HG03521 (cell line): ENCODE results near the gene ACAA1.
"Not testable (repeated sequence)": the region's sequence is repeated elsewhere in the genome, so short reads cannot be mapped to it uniquely, and the experiment has no call there.

Experiments used
- ATAC-seq: cut with Tn5 transposase; IDR thresholded peaks from one replicate; pipeline ENCODE4 v1.9.1; 2021; ENCODE audit warnings: mild to moderate bottlenecking, moderate library complexity; ENCODE audit not compliant: unreplicated experiment

Gene ACAA1

DNA sequence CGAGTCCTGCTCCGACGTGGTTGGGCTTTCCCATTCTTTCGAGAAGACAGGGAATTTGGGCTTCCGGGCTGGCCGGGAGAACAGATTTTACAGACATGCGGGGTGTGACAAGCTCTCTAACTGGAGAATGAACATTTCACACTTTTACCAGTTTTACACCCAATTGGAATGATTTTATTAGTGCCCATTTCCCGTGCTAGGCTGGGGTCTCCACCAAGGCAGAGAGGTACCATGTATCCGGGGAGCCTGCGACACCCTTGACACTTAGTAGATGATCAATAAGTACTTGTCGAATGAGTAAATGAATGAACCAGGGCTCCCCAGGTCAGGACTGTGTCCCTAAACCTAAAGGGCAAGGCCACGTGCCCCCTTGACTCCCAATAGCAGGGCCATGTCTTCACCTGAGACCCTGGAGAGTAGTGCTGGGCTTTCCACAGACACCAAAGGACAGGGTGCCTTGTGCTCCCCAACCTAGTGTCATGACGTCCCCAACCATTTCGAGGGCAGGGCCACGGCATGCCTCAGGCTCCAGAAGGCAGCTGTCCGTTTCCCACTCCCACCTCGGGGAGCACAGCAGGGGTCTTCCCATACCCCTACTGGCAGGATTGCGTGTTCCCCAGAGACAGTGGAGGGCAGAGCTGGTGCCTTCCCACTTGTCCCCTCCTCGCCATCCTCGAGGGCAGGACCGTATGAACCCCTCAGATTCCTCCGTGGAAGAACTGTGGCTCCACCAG lies 855 bp upstream of the ACAA1 start:
- no peak for ATAC-seq

DNA sequence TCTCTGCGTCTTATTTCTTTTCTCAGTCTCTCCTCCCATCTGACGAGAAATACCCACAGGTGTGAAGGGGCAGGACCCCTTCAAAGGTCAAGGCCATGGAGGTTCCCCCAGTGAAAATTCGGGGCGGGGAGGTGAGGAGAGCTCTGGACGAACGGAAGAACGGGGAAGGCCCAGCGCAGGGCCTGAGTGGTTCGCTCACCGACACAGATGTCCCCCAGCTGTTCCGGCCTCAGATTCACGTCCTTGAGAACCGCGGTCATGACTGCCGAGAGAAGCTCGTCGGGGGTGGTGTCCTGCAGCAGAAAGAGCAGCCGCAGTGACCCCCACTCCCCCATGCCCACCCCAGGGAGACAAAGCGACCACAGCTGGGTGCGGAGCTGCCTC lies 542 bp downstream of the ACAA1 start:
- no peak for ATAC-seq

DNA sequence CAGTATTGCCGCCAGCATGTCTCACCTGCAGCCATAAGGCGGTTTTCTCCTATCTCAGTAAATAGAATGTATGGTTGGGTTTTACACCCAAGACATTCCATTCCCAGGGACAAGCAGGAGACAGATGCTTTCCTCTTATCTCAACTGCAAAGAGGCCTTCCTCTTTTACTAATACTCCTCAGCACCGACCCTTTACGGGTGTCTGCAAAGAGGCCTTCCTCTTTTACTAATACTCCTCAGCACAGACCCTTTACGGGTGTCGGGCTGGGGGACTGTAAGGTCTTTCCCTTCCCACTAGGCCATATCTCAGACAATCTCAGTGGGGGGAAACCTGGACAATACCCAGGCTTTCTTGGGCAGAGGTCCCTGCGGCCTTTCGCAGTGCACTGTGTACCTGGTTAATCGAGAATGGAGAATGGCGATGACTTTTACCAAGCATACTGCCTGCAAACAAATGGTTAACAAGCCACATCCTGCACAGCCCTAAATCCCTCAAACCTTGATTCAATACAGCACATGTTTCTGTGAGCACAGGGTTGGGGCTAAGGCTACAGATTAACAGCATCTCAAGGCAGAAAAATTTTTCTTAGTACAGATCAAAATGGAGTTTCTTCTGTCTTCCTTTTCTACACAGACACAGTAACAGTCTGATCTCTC lies 1.2 kb downstream of the ACAA1 start:
- not testable (repeated sequence) for ATAC-seq

DNA sequence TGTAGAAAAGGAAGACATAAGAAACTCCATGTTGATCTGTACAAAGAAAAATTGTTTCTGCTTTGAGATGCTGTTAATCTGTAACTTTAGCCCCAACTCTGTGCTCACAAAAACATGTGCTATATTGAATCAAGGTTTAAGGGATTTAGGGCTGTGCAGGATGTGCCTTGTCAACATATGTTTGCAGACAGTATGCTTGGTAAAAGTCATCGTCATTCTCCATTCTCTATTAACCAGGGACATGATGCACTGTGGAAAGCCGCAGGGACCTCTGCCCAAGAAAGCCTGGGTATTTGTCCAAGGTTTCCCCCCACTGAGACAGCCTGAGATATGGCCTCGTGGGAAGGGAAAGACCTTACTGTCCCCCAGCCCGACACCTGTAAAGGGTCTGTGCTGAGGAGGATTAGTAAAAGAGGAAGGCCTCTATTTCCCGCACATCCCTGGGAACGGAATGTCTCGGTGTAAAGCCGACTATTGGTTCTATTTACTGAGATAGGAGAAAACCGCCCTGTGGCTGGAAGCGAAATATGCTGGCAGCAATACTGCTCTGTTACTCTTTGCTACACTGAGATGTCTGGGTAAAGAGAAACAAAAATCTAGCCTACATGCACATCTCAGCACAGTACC lies 2.3 kb downstream of the ACAA1 start:
- ATAC-seq = not testable (repeated sequence)

DNA sequence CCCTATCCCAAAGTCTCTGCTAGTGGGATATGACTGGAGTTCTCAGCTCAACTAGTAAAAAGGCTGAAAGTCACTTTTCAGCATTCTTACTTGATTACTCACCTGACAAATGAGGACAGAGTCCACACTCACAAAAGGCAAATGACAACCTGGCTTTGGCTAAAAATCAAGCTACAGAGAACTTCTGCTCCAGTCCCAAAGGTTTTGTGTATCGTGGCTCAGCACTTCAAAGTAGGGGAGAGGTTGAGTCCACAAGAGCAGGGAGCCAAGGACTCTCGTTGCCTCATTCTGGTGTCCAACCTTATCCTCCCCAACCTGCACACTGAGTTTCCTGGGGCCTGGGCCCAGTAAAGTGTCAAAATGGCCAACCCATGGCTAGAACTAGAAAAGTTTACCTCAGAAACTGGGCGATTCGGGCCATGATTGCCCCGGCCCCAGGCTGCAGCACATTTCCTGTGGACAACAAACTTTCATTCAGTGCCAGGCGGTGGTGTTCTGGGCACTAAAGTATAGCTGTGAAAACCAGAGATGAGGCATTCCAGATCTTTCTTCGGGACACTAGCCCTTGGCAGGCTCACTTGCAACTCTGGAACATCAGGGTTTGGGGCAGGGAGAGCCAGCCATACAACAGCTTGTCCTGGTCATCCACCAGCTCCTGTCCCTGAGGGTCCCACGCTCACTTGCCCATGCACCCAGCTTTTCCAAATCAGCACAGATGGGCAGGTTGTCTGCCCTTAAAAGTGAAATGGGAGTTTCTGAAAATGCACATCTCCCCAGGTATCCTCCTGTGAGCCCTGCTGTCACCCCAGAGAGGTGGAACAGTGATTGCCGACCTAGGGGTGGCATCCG lies 3.1 kb downstream of the ACAA1 start:
- no peak for ATAC-seq

DNA sequence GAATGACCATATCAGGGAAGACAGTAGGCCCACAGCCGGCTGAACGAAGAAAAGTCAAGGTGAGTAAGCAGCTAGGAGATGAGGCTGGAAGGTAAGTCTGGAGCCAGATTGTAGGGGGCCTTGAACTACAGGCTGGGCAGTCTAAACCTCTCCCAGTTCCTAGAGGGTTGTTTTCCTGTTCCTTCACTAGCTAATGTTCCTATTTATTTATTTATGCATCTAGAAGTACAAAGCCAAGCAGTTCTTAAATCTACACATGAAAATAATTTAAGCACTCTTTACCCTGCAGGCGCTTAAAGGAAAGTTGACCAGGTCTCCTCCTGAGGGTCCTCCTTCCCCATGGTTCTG lies 3.7 kb downstream of the ACAA1 start:
- no peak for ATAC-seq

DNA sequence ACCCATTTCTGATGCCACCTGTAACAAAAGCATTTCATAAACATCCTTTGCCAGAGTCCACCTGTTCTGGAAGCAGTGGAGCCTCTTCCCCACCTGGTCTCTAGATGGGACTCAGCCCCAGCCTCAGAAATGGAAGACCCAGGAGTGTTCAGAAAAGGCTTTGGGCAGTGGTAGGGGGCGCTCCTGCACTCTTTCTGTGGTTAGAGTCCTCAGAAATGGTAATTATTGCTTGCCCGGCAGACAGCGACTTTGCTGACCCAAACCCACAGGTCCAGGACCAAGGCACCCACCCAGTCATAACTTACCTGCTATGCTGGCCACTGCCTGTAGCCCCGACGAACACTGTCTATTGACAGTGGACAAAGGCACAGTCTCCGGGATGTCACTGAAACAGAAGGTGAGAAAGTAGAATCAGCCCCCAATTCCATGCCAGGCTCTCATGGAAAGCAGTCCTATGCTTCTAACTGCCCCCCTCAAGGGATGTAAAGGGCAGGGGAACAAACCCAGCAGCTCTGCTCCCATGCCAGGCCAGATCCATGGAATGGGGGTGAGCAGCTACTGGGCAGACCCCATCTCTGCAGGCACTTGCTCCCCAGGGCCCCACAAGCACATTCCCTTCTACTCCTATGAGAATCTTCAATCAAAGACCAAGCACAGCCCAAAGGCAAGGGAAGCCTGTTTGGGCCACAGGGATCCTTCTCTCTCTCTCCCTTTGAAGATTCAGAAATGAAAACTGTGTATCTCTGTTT lies 5.1 kb downstream of the ACAA1 start:
- ATAC-seq = no peak

DNA sequence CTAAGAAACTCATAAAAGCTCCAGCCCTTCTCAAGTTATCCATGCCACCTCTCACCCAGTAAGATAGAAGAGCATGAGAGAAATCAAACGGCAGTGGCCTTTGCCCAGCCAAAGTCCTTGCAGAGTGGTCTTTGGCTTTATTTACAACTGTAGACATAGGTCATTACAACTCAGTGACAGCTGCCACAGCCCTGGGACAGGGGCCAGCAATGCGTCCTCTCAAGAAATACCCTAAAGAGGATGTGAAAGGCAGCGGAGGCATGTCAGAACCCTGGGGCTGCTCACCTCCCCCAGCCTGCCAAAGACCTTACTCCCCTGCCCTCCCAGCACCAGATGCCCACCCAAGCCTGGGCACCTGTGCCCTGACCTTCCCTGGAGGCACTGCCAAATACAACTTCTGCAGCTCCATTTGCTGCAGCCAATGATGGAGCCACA lies 6.3 kb downstream of the ACAA1 start:
- ATAC-seq = no peak

DNA sequence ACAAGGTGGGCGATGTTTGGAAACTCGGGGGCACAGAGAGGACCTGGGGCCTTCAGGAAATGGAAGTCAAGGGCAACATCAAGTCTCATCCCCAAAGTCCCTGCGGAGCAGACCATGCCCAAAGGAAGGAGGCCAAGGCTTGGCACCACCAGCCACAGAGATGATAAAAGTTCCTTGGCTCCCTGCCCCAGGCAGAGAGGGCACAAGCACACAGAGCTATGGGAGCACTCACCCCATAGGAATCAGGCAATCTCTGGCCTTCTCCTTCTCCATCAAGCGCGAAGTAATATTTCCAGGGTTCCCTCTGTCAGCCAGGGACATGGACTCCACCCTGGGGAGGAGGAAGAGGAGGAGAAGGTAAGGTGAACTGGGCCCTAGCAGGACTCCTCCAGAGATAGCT lies 7.9 kb downstream of the ACAA1 start:
- no peak for ATAC-seq

DNA sequence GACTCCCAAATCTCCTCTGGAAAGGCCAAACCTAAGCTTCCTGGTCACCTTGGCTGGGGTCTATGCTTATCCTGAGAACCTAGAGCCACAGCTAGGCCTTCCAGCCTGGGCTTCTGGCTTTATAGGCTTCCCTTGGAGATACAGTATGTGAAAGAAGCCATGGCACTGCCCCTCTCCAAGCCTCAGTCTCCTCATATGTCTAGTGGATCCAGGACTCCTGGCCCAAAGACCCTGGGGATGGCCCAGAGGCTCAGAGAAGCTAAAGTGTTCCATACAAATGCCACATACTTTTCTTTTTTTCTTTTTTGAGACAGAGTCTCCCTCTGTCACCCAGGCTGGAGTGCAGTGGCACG lies 8.6 kb downstream of the ACAA1 start:
- ATAC-seq = no peak

DNA sequence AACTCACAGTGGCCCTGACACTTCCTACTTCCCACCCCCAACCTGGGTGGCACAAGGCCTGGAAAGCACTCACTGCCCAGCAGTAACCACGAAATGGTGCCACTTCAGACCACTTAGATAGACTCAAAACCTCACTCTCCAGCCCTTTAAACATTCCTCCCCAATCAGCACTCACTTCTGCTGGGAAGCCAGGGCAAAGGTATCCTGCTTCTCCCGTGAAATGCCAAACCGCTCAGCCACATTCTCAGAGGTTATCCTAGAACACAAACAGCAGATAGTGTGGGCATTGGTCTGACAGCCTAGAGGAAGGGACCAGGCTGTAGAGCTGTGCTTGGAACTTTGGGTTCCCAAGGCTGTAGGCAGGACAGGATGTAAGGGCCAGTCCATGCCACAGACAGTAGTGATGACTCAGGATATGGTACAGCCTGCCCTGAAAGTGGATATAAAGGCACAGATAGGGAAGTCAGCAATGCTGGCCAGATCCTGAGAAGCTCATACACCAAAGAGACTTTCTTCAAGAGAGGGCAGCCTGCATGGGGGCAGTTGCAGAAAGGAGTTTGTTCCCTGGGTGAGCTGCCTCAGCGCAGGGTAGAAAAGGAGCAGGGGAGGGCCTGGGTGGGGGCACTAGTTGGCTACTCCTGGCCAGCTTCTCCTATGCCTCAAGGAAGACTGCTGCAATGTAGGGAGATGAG lies 9.2 kb downstream of the ACAA1 start:
- ATAC-seq = no peak

DNA sequence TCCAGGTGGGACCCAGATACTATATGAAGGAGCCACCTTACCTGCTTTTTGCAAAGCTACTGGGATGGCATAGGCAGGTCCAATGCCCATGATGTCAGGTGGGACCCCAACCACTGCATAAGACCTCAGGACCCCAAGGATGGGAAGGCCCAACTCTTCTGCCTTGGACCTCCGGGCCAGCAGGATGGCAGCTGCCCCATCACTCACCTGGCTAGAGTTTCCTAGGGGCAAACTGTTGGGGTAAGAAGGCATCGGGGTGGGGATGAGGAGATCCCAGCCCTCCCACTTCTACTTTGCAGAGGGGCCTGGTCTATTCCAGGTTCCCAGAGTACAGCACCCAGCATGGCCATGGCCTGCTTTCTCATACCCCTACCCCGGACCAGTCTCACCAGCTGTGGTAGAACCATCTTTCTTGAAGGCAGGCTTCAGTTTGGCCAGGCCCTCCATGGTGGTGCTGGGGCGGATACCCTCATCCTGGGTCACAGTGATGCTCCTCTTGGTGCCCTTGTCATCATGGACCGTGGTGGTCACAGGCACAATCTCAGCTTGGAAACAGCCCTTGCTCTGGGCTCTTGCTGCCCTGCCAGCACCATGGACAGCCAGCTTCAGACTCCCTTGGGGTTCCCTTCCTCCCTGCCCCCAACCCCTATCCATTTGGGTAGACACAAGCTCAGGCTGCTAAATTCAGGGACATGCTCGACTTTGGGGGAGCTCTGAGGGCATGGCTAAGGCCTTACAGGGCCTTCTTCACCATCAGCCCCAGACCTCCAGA lies 10.6 kb downstream of the ACAA1 start:
- no peak for ATAC-seq

DNA sequence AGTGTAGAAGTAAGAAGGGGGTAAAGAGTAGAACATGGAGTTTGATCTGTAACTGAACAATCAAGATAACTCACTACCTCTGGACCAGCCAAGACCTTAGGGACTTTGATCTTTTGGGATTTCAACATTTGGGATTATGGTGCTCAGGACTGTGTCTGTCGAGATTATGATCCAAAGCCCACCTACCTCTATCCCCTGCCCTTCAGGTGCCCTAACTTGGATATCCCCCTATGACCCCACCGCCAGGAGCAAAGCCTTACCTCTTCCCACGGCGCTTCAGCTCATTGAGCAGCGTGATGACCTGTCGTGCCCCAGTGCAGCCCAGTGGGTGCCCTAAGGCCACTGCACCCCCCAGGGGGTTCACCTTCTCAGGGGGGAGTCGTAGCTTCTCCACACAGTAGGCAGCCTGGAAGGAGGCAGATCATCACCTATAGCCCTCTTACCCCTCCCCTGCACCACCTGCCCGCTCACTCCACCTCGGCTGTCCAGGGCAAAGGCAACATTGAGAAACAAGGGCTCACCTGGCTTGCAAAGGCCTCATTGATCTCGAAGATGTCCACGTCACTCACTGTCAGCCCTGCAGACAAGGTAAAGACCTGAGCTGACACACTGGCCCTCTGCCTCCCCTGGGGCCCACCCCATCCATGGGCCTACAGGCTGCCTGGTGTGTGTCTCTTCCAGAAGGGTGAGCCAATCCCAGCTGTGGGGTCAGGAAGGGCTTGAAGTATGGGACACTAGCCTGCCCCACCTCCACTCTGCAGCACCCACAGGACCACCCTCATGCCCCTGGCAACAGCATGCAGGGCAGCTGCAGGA lies 11.4 kb downstream of the ACAA1 start:
- ATAC-seq = no peak

DNA sequence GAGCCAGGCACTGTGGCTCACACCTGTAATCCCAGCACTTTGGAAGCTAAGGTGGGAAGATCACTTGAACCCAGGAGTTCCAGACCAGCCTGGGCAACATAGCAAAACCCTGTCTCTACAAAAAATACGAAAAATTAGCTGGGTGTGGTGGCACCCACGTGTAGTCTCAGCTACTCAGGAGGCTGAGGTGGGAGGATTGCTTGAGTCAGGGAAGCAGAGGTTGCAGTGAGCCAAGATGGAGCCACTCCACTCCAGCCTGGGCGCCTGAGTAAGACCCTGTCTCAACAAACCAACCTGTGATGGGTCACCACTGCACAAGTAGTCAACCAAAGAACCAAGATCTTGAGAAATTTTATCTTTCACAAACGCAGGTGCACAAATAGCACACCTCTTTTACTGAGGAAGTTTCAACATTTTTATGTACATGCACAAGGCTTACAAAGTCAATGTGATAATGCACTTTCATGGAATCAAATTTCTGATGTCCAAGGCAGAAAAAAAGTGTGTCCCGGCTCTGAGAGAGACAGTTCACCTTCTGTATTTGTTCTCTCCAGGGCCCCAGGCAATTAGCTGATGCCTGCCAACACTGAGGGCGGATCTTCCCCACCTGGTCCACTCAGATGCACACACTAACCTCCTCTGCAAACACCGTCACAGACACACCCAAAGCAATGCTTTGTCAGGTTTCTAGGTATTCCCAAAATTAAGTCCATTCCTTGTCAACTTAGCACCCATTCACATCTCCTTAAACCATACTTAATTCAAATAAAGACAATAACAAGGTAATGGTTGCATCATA lies 12.4 kb downstream of the ACAA1 start:
- ATAC-seq = no peak

DNA sequence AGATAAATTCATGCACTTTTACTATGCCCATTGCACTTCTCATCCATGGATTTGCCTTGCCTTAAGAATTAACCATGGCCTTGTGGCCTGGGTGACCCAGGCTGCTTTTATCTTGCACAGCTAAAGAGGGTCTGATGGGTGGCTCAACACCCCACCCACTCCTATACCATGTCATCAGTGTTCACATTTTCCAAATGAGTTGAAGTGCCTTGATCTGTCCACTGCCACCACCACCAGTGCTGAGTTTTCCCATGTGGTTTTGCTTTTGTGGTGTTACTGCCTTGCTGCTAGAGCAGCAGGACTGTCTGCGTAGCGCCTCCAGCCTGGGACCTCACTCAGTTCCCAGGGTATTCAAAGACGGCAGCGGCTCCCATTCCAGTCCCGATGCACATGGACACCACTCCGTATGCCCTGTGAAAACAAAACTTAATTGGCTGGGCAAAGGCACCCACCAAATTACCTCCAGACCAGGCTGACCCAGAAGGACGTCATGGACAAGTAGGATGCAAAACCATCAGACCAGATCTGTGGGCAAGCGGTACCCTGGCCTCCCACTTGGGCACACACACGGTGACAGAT lies 14.1 kb downstream of the ACAA1 start:
- no peak for ATAC-seq

DNA sequence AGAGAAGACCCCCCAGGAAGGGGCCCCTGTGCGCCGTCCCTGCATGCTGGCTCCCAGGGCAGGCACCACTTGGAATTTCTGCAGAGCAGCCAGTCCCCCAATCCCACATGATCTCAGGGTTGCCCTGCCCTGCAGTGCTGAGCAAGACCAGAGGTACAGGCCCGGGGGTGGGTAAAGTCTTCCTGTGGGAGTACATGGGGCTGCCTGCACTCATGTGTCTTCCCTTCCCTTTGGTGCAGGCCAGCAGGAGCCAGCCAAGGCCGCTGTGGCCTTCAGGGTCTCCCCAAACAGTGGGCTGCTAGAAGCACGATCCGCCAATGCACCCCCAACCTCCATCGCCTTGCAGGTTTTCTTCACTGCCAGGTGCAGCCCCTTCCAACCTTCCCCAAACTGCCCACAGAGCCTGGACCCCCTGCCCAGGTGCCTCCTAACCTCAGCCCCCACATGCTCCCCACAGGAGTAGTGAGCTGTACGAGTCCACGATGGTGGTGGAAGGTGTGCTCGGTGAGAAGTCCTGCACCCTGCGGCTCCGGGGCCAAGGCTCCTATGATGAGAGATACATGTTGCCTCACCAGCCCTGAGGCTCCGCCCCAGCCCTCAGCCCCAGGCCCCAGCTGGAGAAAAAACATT lies 15.0 kb downstream of the ACAA1 start:
- no peak for ATAC-seq

DNA sequence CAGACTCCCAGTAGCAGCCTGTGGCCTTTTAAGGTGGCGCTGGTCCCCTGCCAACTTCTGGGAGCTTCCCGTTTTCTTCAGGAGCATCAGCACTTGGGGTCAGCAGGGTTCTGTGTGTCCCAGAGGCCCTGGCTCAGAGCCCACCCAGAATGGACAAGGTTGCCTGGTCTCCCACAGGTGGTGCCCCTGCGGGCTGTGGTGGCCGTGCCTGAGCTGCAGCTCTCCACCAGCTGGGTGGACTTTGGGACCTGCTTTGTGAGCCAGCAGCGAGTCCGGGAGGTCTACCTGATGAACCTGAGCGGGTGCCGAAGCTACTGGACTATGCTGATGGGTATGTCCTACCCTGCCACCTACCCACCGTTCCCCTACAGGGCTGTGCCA lies 15.5 kb downstream of the ACAA1 start:
- no peak for ATAC-seq
